ENCODE measurements around the gene KAT8.

DNA sequence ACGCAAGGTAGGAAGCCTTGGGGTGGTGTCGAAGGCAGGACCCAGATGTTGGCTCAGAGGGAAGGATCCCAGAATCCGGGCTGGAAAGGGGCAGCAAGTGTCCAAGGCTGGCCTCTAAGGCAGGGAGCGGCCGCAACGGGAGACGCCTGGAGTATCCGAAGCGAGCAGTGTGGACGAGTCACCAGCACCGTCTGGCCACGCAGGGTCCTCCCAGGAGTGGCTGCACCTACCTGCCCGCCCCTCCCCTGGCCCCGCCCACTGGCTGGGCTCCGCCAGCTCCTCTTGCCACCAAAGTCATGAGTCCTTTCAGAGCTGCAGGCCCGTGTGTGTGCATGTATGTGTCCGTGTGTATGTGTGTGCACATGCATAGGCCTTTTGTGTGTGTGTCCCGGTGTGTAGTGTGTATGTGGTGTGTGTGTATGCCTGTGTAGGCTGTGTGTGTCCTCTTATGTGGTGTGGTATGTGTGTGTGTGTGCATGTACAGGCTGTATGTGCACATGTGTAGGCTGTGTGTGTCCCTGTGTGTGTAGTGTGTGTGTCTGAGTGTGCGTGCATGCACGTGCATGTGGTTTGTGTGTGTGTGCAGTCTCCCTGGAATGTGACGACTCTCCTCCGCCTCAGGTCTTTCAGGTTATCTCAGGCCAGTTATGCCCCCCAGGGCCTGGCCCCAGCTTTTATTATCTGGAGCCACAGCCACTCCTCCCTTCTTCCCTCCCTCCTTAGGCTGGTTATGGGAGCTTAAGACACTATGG is 18.2 kb downstream of the KAT8 start, which contains the start of gene PRSS8:
- TF ChIP-seq EZH2 (IDR thresholded peaks at IDR 0.05; ENCODE audit: low read length, unreplicated experiment), result no peak
- TF ChIP-seq, protein P1, sequence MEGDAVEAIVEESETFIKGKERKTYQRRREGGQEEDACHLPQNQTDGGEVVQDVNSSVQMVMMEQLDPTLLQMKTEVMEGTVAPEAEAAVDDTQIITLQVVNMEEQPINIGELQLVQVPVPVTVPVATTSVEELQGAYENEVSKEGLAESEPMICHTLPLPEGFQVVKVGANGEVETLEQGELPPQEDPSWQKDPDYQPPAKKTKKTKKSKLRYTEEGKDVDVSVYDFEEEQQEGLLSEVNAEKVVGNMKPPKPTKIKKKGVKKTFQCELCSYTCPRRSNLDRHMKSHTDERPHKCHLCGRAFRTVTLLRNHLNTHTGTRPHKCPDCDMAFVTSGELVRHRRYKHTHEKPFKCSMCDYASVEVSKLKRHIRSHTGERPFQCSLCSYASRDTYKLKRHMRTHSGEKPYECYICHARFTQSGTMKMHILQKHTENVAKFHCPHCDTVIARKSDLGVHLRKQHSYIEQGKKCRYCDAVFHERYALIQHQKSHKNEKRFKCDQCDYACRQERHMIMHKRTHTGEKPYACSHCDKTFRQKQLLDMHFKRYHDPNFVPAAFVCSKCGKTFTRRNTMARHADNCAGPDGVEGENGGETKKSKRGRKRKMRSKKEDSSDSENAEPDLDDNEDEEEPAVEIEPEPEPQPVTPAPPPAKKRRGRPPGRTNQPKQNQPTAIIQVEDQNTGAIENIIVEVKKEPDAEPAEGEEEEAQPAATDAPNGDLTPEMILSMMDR (conservative IDR thresholded peaks at IDR 0.05; ENCODE audit: low read depth, low read length), result no peak

Data from PC-3 (cell line).